ENCODE results near the gene ADGRL1.

- TF ChIP-seq, protein P1, sequence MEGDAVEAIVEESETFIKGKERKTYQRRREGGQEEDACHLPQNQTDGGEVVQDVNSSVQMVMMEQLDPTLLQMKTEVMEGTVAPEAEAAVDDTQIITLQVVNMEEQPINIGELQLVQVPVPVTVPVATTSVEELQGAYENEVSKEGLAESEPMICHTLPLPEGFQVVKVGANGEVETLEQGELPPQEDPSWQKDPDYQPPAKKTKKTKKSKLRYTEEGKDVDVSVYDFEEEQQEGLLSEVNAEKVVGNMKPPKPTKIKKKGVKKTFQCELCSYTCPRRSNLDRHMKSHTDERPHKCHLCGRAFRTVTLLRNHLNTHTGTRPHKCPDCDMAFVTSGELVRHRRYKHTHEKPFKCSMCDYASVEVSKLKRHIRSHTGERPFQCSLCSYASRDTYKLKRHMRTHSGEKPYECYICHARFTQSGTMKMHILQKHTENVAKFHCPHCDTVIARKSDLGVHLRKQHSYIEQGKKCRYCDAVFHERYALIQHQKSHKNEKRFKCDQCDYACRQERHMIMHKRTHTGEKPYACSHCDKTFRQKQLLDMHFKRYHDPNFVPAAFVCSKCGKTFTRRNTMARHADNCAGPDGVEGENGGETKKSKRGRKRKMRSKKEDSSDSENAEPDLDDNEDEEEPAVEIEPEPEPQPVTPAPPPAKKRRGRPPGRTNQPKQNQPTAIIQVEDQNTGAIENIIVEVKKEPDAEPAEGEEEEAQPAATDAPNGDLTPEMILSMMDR (conservative IDR thresholded peaks at IDR 0.05 in 1 of 2, IDR thresholded peaks at IDR 0.05 in 1 of 2; ENCODE audit: low read depth in 1 of 2, low read length in 2 of 2) = no peak
- TF ChIP-seq EZH2 (IDR thresholded peaks at IDR 0.05; ENCODE audit: low read length, missing control alignments) = no peak
These were observed 39.8 kb downstream of the ADGRL1 start for GRCh38 chr19:14165990-14166830.
